ENCODE results near the gene PPP1R13B. TPM values are rescaled to one million over a fixed set of nuclear protein-coding genes. Genes with fewer than 3 reads are reported as not detected.
A peak's percentile ranks its signal among the peaks of the same experiment; 100 is the strongest.

Gene PPP1R13B
- total RNA-seq, 4 donors from 2014 or later = 12.7 to 25.0 (median 20.6) TPM

DNA sequence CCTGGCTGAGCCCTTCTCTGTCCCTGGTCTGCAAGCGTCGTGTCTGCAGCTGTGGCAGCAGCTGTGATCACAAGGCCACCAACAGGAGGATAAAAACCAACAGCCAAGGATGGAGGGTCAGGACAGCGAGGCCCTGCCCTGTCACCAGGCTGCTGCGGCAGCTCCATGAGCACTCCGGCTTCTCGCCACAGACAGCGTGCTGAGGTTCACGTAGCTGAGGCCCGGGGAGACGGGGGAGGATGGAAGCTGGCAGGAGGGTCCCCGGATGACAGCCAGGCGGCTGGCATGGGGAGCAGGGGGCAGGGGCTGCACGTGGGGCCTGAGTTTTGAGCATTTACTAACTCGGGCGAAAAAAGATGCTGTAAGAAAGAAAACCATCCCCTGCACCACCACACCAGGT lies 137.6 kb downstream of the PPP1R13B start:
- no peak for TF ChIP-seq POLR2A (IDR thresholded peaks at IDR 0.05)
- TF ChIP-seq, protein P1, sequence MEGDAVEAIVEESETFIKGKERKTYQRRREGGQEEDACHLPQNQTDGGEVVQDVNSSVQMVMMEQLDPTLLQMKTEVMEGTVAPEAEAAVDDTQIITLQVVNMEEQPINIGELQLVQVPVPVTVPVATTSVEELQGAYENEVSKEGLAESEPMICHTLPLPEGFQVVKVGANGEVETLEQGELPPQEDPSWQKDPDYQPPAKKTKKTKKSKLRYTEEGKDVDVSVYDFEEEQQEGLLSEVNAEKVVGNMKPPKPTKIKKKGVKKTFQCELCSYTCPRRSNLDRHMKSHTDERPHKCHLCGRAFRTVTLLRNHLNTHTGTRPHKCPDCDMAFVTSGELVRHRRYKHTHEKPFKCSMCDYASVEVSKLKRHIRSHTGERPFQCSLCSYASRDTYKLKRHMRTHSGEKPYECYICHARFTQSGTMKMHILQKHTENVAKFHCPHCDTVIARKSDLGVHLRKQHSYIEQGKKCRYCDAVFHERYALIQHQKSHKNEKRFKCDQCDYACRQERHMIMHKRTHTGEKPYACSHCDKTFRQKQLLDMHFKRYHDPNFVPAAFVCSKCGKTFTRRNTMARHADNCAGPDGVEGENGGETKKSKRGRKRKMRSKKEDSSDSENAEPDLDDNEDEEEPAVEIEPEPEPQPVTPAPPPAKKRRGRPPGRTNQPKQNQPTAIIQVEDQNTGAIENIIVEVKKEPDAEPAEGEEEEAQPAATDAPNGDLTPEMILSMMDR (IDR thresholded peaks at IDR 0.05) = no peak
- WGBS, 2 donors = 80 to 82% methylated on average over 8 to 14 of the region's 15 CpGs
- Histone ChIP-seq H3K36me3 (peaks cover 0 to 36% (median 16%) of the 10 kb centered on the region in 3 donors), H3K27me3 (no peaks in the 10 kb centered on the region), H3K4me1 (peaks cover 59 to 100% (median 71%) of the 10 kb centered on the region in 3 donors), H3K4me3 (no peak overlapping the region), H3K9me3 (no peaks in the 10 kb centered on the region), H3K27ac (peak overlapping the region in 2 of 4 donors; percentile 87 to 94)
- DNase-seq = no peak
- intact Hi-C loops (cut with DNase I) = no loop called here

GRCh38 chr14:103708750-103709187 lies 138.6 kb downstream of the PPP1R13B start:
- DNase-seq = no peak
- Histone ChIP-seq H3K4me3 (peak overlapping the region in 2 of 4 donors; percentile 1 to 30), H3K27ac (peak overlapping the region in 2 of 4 donors; percentile 21 to 94), H3K4me1 (peaks cover 52 to 100% (median 60%) of the 10 kb centered on the region in 3 donors), H3K36me3 (peaks cover 0 to 46% (median 16%) of the 10 kb centered on the region in 3 donors), H3K27me3 (no peaks in the 10 kb centered on the region), H3K9me3 (no peaks in the 10 kb centered on the region)
- intact Hi-C loops (cut with DNase I) = no loop called here
- TF ChIP-seq POLR2A (IDR thresholded peaks at IDR 0.05) = no peak
- TF ChIP-seq, protein P1 (IDR thresholded peaks at IDR 0.05) = no peak
- 41 to 64% methylated on average over 6 to 9 of the region's 18 CpGs for WGBS, 2 donors

- H3K36me3 ChIP-seq = peaks cover 4 to 58% (median 19%) of the 10 kb centered on the region in 3 donors
- intact Hi-C loops (cut with DNase I) = no loop called here
- H3K4me1 ChIP-seq = peaks cover 45 to 100% (median 48%) of the 10 kb centered on the region in 3 donors
- H3K27me3 ChIP-seq = no peaks in the 10 kb centered on the region
- H3K9me3 ChIP-seq = no peaks in the 10 kb centered on the region
- H3K4me3 ChIP-seq = no peak overlapping the region
- DNase-seq = no peak
- 64 to 100% methylated on average over 2 to 8 of the region's 29 CpGs for WGBS, 2 donors
- H3K27ac ChIP-seq = peak overlapping the region in 1 of 4 donors; percentile 79
- TF ChIP-seq, protein P1 (IDR thresholded peaks at IDR 0.05) = no peak
- no peak for TF ChIP-seq POLR2A (IDR thresholded peaks at IDR 0.05)
These were observed 139.8 kb downstream of the PPP1R13B start for GRCh38 chr14:103707329-103708263.

GRCh38 chr14:103706551-103707328 lies 140.6 kb downstream of the PPP1R13B start:
- Histone ChIP-seq H3K9me3 (no peaks in the 10 kb centered on the region), H3K4me1 (peaks cover 38 to 98% (median 40%) of the 10 kb centered on the region in 3 donors), H3K27ac (peak overlapping the region in 3 of 4 donors; percentile 61 to 79 (median 79)), H3K27me3 (no peaks in the 10 kb centered on the region), H3K4me3 (no peak overlapping the region), H3K36me3 (peaks cover 9 to 66% (median 21%) of the 10 kb centered on the region in 3 donors)
- WGBS, 2 donors = 74 to 80% methylated on average over 3 to 12 of the region's 41 CpGs
- no peak for DNase-seq
- intact Hi-C loops (cut with DNase I) = no loop called here
- TF ChIP-seq, protein P1 (IDR thresholded peaks at IDR 0.05) = no peak
- TF ChIP-seq POLR2A (IDR thresholded peaks at IDR 0.05) = no peak

Measured in esophagus squamous epithelium (tissue), 5 donors.